ENCODE results near the gene ZNF845. TPM values are rescaled to one million over a fixed set of nuclear protein-coding genes. Genes with fewer than 3 reads are reported as not detected.

Gene ZNF845
- total RNA-seq, 4 donors from 2014 or later, result 5.0 to 18.0 (median 10.3) TPM

DNA sequence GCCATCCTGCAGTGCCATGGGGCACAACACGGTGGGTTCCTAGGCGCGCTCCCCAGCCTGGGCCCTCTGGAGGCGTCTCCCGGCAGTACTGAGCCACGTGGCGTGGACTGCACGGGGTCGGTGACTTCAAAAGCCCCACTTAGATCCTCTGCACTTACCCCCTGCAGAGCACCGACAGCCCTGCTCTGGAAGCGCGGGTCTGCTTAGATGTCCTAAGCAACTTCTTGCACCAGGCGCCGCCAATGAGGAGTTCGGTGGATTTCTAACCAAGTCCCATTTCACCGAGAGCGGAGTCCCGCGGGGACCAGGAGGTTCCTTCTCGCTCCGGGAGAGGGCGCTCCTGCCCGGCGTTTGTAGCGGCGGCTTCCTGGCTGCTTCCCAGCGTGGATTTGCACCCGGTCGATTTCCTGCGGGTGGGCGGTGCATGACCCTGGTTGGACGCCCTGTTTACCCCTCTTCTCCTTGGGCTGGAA lies 25.2 kb upstream of the ZNF845 start:
- peak in 2 of 4 experiments; percentile 15 to 24 for TF ChIP-seq CTCF (IDR thresholded peaks at IDR 0.05)
- no peak for TF ChIP-seq POLR2A (IDR thresholded peaks at IDR 0.05)
- Histone ChIP-seq H3K4me1 (no peaks in the 10 kb centered on the region), H3K36me3 (no peaks in the 10 kb centered on the region), H3K27ac (no peak overlapping the region), H3K9me3 (no peaks in the 10 kb centered on the region), H3K27me3 (no peaks in the 10 kb centered on the region), H3K4me3 (no peak overlapping the region)
- intact Hi-C loops (cut with DNase I; ENCODE audit: low total_unique reads), result no loop called here
- no peak for DNase-seq

- Histone ChIP-seq H3K27me3 (no peaks in the 10 kb centered on the region), H3K9me3 (no peaks in the 10 kb centered on the region), H3K4me3 (no peak overlapping the region), H3K4me1 (no peaks in the 10 kb centered on the region), H3K36me3 (no peaks in the 10 kb centered on the region), H3K27ac (no peak overlapping the region)
- DNase-seq, result no peak
- no peak for TF ChIP-seq CTCF (IDR thresholded peaks at IDR 0.05)
- no peak for TF ChIP-seq POLR2A (IDR thresholded peaks at IDR 0.05)
- intact Hi-C loops (cut with DNase I; ENCODE audit: low total_unique reads), result no loop called here
These were observed 22.5 kb upstream of the ZNF845 start for GRCh38 chr19:53311044-53311443.

DNA sequence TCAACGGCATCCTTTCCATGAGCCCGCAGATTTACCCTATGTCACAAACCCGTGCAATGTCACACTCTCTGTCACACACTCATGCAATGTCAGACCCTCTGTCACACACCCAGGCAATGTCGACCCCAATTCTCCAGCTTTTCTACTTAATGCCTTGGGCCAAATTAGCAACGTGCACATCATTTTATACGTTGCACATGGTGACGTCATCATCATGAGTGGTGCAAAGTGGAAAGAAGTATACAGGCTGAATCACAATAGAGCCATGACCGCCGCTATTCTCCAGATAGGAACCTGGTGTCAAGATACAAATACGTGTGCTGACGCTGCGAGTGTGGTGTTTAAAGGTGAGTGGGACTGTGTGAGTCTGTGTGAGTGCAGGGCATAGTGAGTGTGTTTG lies 21.7 kb upstream of the ZNF845 start:
- no peaks in the 10 kb centered on the region for H3K27me3 ChIP-seq
- no peak for DNase-seq
- no peak overlapping the region for H3K4me3 ChIP-seq
- no peaks in the 10 kb centered on the region for H3K9me3 ChIP-seq
- no peak overlapping the region for H3K27ac ChIP-seq
- intact Hi-C loops (cut with DNase I; ENCODE audit: low total_unique reads), result no loop called here
- TF ChIP-seq CTCF (IDR thresholded peaks at IDR 0.05), result no peak
- no peak for TF ChIP-seq POLR2A (IDR thresholded peaks at IDR 0.05)
- H3K4me1 ChIP-seq, result no peaks in the 10 kb centered on the region
- no peaks in the 10 kb centered on the region for H3K36me3 ChIP-seq

GRCh38 chr19:53328967-53329366 lies 4.6 kb upstream of the ZNF845 start:
- Histone ChIP-seq H3K27ac (no peak overlapping the region), H3K4me1 (no peaks in the 10 kb centered on the region), H3K27me3 (no peaks in the 10 kb centered on the region), H3K36me3 (no peaks in the 10 kb centered on the region), H3K9me3 (no peaks in the 10 kb centered on the region), H3K4me3 (no peak overlapping the region)
- intact Hi-C loops (cut with DNase I; ENCODE audit: low total_unique reads), result no loop called here
- TF ChIP-seq POLR2A (IDR thresholded peaks at IDR 0.05), result no peak
- TF ChIP-seq CTCF (IDR thresholded peaks at IDR 0.05), result no peak
- peak; percentile 35 to 70 for DNase-seq

DNA sequence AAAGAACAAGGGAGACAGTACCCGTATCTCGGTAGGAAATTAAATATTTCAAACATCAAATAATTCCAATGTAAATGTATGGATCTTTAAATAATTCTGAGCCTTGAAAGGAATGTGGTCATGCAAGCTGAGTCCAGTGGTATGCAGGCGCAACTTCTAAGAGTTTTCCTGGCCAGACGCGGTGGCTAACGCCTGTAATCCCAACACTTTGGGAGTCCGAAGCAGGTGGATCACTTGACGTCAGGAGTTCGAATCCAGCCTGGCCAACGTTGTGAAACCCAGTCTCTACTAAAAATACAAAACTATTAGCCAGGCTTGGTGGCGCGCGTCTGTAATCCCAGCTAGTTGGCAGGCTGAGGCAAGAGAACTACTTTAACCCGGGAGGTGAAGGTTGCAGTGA lies 1.1 kb upstream of the ZNF845 start:
- no peak for DNase-seq
- TF ChIP-seq POLR2A (IDR thresholded peaks at IDR 0.05), result no peak
- TF ChIP-seq CTCF (IDR thresholded peaks at IDR 0.05), result no peak
- Histone ChIP-seq H3K27ac (peak overlapping the region; percentile 79 to 88), H3K36me3 (no peaks in the 10 kb centered on the region), H3K4me3 (peak overlapping the region in 1 of 2 donors; percentile 77), H3K9me3 (no peaks in the 10 kb centered on the region), H3K27me3 (no peaks in the 10 kb centered on the region), H3K4me1 (no peaks in the 10 kb centered on the region)
- intact Hi-C loops (cut with DNase I; ENCODE audit: low total_unique reads), result no loop called here
